HEK293 (cell line): ENCODE data around the gene PTPRK.

ENCODE experiments used
- ZBTB21 ChIP-seq: fragments of 450-650 bp; formaldehyde crosslinking; IDR thresholded peaks from 2 replicates; pipeline ENCODE4 v1.5.1; 2017; ENCODE audit warnings: missing biosample characterization, missing genetic modification characterization
- ZNF394 ChIP-seq: fragments of 450-650 bp; formaldehyde crosslinking; IDR thresholded peaks from 2 replicates; pipeline ENCODE4 v1.5.1; 2016; ENCODE audit warnings: missing biosample characterization, missing genetic modification characterization, mild to moderate bottlenecking, moderate library complexity, borderline replicate concordance
- ZNF658 ChIP-seq: fragments of 450-650 bp; formaldehyde crosslinking; IDR thresholded peaks from 2 replicates; pipeline ENCODE4; 2016; ENCODE audit warnings: missing biosample characterization, missing genetic modification characterization
- ZNF837 ChIP-seq: fragments of 450-650 bp; formaldehyde crosslinking; IDR thresholded peaks from 2 replicates; pipeline ENCODE4 v1.5.1; 2016; ENCODE audit warnings: missing biosample characterization, missing genetic modification characterization
- ZNF843 ChIP-seq: fragments of 450-650 bp; formaldehyde crosslinking; IDR thresholded peaks from 2 replicates; pipeline ENCODE4 v1.5.1; 2016; ENCODE audit warnings: missing biosample characterization, missing genetic modification characterization
- TF ChIP-seq, protein P1 (sequence below): fragments of 450-650 bp; formaldehyde crosslinking; IDR thresholded peaks from 2 replicates; pipeline ENCODE4 v1.5.1; 2016; ENCODE audit warnings: missing biosample characterization, missing genetic modification characterization
- TF ChIP-seq, protein P2 (sequence below): fragments of 450-650 bp; formaldehyde crosslinking; conservative IDR thresholded peaks from 2 replicates; pipeline ENCODE4 v1.5.1; 2016; ENCODE audit warnings: low read depth, missing biosample characterization, missing genetic modification characterization
- TF ChIP-seq, protein P3 (sequence below): fragments of 450-650 bp; formaldehyde crosslinking; IDR thresholded peaks from 2 replicates; pipeline ENCODE4 v1.5.1; 2016; ENCODE audit warnings: missing biosample characterization, missing genetic modification characterization
- TF ChIP-seq, protein P4 (sequence below): fragments of 450-650 bp; formaldehyde crosslinking; IDR thresholded peaks from 2 replicates; pipeline ENCODE4 v1.5.1; 2016; ENCODE audit warnings: missing biosample characterization, missing genetic modification characterization, low read depth

DNA sequence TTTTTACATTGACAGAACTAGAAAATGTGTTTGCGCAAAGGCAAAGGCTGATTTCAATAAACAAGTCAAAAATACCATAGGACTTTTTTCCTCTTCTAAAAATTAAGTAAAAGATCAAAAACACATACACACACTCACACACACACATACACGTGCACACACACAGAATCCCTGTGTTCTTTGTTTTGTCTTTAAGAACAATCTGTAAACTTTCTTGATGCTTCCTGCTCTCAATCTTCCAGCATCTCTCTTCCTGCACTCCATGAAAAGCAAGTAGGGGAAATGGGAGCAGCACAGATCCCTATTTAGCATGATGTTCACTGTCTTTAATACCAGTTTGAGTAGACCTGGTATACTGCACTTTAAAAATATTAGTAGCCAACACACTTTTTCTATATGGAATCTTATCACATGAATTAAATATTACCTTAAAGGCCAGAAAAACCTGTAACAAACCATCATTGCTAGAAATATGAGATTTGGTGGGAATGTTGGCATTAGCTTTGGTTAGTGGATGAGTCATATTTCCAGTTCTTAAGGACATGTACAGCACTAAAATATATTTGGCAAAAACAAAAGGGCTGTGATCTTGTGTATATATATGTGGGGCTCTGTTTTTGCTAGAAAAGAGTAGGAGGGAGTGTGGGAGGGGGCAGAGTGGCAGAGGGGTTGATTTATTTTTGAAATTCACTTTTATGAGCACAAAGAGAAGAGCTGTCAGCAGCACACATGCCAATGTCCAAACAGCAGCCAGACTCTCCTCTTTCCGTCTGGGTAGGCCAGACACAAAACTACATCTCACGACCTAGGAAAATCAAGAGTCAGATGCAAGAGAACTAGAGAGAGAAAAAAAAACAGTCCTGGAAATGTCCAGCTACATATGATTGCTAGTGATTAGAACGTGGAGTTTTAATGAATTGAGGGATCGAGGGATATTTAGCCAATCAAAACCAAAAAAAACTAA is 4.6 kb downstream of the PTPRK start:
- TF ChIP-seq, protein P1, sequence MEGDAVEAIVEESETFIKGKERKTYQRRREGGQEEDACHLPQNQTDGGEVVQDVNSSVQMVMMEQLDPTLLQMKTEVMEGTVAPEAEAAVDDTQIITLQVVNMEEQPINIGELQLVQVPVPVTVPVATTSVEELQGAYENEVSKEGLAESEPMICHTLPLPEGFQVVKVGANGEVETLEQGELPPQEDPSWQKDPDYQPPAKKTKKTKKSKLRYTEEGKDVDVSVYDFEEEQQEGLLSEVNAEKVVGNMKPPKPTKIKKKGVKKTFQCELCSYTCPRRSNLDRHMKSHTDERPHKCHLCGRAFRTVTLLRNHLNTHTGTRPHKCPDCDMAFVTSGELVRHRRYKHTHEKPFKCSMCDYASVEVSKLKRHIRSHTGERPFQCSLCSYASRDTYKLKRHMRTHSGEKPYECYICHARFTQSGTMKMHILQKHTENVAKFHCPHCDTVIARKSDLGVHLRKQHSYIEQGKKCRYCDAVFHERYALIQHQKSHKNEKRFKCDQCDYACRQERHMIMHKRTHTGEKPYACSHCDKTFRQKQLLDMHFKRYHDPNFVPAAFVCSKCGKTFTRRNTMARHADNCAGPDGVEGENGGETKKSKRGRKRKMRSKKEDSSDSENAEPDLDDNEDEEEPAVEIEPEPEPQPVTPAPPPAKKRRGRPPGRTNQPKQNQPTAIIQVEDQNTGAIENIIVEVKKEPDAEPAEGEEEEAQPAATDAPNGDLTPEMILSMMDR (tag by site-specific recombination) = no peak
- TF ChIP-seq, protein P2, sequence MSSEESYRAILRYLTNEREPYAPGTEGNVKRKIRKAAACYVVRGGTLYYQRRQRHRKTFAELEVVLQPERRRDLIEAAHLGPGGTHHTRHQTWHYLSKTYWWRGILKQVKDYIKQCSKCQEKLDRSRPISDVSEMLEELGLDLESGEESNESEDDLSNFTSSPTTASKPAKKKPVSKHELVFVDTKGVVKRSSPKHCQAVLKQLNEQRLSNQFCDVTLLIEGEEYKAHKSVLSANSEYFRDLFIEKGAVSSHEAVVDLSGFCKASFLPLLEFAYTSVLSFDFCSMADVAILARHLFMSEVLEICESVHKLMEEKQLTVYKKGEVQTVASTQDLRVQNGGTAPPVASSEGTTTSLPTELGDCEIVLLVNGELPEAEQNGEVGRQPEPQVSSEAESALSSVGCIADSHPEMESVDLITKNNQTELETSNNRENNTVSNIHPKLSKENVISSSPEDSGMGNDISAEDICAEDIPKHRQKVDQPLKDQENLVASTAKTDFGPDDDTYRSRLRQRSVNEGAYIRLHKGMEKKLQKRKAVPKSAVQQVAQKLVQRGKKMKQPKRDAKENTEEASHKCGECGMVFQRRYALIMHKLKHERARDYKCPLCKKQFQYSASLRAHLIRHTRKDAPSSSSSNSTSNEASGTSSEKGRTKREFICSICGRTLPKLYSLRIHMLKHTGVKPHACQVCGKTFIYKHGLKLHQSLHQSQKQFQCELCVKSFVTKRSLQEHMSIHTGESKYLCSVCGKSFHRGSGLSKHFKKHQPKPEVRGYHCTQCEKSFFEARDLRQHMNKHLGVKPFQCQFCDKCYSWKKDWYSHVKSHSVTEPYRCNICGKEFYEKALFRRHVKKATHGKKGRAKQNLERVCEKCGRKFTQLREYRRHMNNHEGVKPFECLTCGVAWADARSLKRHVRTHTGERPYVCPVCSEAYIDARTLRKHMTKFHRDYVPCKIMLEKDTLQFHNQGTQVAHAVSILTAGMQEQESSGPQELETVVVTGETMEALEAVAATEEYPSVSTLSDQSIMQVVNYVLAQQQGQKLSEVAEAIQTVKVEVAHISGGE (tag by site-specific recombination) = no peak
- TF ChIP-seq, protein P3, sequence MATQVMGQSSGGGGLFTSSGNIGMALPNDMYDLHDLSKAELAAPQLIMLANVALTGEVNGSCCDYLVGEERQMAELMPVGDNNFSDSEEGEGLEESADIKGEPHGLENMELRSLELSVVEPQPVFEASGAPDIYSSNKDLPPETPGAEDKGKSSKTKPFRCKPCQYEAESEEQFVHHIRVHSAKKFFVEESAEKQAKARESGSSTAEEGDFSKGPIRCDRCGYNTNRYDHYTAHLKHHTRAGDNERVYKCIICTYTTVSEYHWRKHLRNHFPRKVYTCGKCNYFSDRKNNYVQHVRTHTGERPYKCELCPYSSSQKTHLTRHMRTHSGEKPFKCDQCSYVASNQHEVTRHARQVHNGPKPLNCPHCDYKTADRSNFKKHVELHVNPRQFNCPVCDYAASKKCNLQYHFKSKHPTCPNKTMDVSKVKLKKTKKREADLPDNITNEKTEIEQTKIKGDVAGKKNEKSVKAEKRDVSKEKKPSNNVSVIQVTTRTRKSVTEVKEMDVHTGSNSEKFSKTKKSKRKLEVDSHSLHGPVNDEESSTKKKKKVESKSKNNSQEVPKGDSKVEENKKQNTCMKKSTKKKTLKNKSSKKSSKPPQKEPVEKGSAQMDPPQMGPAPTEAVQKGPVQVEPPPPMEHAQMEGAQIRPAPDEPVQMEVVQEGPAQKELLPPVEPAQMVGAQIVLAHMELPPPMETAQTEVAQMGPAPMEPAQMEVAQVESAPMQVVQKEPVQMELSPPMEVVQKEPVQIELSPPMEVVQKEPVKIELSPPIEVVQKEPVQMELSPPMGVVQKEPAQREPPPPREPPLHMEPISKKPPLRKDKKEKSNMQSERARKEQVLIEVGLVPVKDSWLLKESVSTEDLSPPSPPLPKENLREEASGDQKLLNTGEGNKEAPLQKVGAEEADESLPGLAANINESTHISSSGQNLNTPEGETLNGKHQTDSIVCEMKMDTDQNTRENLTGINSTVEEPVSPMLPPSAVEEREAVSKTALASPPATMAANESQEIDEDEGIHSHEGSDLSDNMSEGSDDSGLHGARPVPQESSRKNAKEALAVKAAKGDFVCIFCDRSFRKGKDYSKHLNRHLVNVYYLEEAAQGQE = no peak
- no peak for TF ChIP-seq ZNF843 (tag by site-specific recombination)
- TF ChIP-seq ZNF837 (tag by site-specific recombination) = no peak
- TF ChIP-seq ZBTB21 (tag by site-specific recombination) = no peak
- TF ChIP-seq, protein P4, sequence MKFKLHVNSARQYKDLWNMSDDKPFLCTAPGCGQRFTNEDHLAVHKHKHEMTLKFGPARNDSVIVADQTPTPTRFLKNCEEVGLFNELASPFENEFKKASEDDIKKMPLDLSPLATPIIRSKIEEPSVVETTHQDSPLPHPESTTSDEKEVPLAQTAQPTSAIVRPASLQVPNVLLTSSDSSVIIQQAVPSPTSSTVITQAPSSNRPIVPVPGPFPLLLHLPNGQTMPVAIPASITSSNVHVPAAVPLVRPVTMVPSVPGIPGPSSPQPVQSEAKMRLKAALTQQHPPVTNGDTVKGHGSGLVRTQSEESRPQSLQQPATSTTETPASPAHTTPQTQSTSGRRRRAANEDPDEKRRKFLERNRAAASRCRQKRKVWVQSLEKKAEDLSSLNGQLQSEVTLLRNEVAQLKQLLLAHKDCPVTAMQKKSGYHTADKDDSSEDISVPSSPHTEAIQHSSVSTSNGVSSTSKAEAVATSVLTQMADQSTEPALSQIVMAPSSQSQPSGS (tag by site-specific recombination) = no peak
- TF ChIP-seq ZNF394 (tag by site-specific recombination) = no peak
- TF ChIP-seq ZNF658 (tag by site-specific recombination) = no peak
